ENCODE measurements around the gene FNDC3B.
"Not testable (repeated sequence)": the region's sequence is repeated elsewhere in the genome, so short reads cannot be mapped to it uniquely, and the experiment has no call there.

FNDC3B gene

GRCh38 chr3:172039436-172040077 lies at the start of gene FNDC3B:
Gene FNDC3B (plus strand): TSS chr3:172039578. CDS start chr3:172112480, 72,902 bp downstream.
- TF ChIP-seq CTCF (IDR thresholded peaks at IDR 0.05; ENCODE audit: insufficient read depth, low read depth, low read length, missing control alignments), result no peak
- peak within 1 kb of the TSS; percentile 96 for H3K4me3 ChIP-seq (ENCODE audit: low read depth, low read length)
- DNase-seq (ENCODE audit: low read depth), result peak; percentile 98

DNA sequence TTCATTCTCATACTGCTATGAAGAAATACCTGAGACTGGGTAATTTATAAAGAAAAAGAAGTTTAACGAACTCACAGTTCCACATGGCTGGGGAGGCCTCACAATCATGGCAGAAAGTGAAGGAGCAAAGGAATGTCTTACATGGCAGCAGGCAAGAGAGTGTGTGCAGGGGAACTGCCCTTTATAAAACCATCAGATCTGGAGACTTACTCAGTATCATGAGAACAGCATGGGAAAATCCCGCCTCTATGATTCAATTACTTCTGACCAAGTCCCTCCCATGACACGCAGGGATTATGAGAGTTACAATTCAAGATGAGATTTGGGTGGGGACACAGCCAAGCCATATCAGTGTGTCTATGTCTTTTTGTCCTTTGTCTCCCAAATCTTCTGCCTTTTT lies 49.1 kb upstream of the FNDC3B start:
- not testable (repeated sequence) for H3K4me3 ChIP-seq (ENCODE audit: low read depth, low read length); DNase-seq (ENCODE audit: low read depth)

DNA sequence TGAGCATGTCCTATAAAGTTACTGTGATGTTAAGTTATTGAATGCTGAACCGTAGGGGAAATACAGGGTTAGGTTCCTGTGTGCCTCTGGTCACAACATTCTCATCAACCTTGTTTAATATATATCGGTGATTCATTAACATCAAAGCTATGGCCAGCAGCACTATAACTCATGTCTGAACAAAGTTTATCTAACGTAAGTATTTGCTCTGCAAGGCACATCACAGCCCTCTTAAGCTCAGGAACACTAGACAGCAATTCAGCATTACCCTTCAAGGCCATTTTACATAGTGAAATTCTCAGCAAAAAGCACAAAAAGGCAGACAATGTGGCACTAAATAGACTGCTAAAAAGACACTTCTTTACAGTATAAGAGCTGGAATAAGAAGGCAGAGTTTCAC lies 48.2 kb upstream of the FNDC3B start:
- H3K4me3 ChIP-seq (ENCODE audit: low read depth, low read length), result no peak overlapping the region
- TF ChIP-seq CTCF (IDR thresholded peaks at IDR 0.05; ENCODE audit: insufficient read depth, low read depth, low read length, missing control alignments), result no peak
- no peak for DNase-seq (ENCODE audit: low read depth)

GRCh38 chr3:171994646-171995428 lies 44.5 kb upstream of the FNDC3B start:
- no peak overlapping the region for H3K4me3 ChIP-seq (ENCODE audit: low read depth, low read length)
- no peak for DNase-seq (ENCODE audit: low read depth)
- no peak for TF ChIP-seq CTCF (IDR thresholded peaks at IDR 0.05; ENCODE audit: insufficient read depth, low read depth, low read length, missing control alignments)

DNA sequence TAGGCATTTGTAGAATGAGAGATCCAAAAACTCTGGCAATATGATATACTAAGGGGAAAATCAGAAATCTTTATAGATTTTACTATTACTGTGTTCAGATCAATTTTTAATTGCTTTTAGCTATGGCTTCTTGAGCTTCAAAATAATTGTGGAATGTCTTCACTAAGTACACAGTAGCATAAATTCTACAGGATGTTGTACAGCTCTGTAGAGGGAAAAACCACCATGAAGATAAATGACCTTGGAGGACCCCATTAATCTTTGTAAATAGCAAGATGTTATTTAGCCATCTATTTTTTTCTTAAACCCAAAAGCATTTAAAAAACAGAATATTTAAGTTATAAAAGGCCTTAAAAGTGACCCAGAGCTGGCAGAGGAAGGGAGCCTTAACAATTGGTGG lies 43.9 kb upstream of the FNDC3B start:
- no peak overlapping the region for H3K4me3 ChIP-seq (ENCODE audit: low read depth, low read length)
- DNase-seq (ENCODE audit: low read depth), result no peak

DNA sequence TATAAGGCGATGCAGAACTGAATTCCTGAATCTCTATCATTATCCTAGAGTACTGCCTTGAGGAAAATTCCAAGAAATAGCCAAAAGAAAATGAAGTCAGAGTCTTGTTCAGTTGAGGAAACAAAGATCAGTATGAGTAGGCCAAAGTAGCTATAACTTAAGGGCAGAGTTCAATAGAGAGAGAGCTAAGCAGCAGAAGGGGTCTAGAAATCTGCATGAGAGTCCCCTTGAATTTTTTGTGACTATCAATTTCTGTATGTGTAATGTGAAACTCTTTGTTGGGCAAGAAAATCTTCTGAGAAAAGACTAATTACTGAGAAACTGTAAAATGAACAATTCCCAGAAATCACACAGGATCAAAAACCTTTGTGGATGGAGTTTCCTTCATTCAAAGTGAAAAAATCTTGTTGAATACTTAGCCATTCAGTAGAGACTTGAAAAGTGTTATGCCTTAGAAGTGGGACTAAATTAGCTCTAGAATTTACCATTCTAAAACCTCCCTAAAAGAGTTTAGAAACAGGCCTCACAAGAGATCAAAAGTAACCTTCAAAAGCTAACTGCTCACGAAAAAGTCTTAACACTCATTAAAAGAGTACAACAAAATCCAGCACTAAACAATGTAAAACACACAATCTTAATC lies 43.1 kb upstream of the FNDC3B start:
- no peak for DNase-seq (ENCODE audit: low read depth)
- no peak for TF ChIP-seq CTCF (IDR thresholded peaks at IDR 0.05; ENCODE audit: insufficient read depth, low read depth, low read length, missing control alignments)
- no peak overlapping the region for H3K4me3 ChIP-seq (ENCODE audit: low read depth, low read length)

More for the DNA sequence above, 43.9 kb upstream of the FNDC3B start:
- no peak for TF ChIP-seq CTCF (IDR thresholded peaks at IDR 0.05; ENCODE audit: insufficient read depth, low read depth, low read length, missing control alignments)

- not testable (repeated sequence) for DNase-seq (ENCODE audit: low read depth); H3K4me3 ChIP-seq (ENCODE audit: low read depth, low read length)
These were observed 40.6 kb upstream of the FNDC3B start for GRCh38 chr3:171998731-171999130.

DNA sequence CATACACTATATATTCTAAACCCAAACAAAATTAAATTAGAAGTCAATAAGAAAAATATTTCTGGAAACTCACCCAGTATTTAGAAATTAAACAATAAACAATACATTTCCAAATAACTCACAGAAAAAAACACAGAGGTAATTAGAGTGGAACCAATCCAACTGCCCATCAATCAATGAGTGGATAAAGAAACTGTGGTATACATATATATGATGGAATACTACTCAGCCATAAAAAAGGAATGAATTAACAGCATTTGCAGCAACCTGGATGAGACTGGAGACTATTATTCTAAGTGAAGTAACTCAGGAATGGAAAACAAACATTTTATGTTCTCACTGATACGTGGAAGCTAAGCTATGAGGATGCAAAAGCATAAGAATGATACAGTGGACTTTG lies 37.8 kb upstream of the FNDC3B start:
- H3K4me3 ChIP-seq (ENCODE audit: low read depth, low read length); DNase-seq (ENCODE audit: low read depth): not testable (repeated sequence)
